ENCODE results near the gene ALAD.

DNA sequence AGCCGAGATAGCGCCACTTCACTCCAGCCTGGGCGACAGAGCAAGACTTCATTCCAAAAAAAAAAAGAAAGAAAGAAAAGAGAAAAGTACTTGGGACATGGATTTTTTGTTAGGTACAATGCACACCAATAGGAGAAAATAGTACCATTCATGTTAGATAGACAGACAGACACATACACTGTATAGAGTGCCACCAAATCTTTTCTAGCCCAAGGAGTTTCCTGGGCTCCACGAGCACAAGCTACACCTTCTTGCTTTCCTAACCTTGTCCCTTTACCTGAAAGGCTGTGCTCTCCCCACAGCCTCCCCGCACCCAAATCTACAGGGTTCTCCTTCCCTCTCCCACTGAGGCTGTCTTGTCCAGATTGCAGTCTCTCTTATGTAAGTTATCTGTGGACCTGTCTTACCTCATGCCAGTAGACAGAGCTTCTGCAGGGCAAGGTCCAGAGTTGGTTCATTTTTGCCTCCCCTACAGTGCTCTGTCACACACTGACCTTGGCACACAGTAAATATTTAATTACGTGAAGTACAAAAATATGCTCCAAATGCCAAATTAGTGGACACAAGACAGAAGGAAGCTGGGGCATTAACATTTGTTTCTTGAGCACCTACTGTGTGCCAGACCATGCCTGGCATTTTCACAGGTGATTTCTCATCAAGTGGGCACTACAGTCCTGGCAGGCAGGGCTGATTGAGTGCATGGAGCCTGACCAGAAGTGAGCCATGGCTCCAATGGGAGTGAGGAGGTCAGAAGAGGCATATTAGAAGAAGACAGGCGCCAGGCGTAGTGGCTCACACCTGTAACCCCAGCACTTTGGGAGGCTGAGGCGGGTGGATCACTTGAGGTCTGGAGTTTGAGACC, 5.9 kb downstream of the ALAD start:
- TF ChIP-seq, protein P1, sequence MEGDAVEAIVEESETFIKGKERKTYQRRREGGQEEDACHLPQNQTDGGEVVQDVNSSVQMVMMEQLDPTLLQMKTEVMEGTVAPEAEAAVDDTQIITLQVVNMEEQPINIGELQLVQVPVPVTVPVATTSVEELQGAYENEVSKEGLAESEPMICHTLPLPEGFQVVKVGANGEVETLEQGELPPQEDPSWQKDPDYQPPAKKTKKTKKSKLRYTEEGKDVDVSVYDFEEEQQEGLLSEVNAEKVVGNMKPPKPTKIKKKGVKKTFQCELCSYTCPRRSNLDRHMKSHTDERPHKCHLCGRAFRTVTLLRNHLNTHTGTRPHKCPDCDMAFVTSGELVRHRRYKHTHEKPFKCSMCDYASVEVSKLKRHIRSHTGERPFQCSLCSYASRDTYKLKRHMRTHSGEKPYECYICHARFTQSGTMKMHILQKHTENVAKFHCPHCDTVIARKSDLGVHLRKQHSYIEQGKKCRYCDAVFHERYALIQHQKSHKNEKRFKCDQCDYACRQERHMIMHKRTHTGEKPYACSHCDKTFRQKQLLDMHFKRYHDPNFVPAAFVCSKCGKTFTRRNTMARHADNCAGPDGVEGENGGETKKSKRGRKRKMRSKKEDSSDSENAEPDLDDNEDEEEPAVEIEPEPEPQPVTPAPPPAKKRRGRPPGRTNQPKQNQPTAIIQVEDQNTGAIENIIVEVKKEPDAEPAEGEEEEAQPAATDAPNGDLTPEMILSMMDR (IDR thresholded peaks at IDR 0.05; ENCODE audit: low read depth, low read length, missing input control), result no peak
- TF ChIP-seq JUND (IDR thresholded peaks at IDR 0.05) (peak; percentile 40 to 96), TAF1 (conservative IDR thresholded peaks at IDR 0.05) (no peak)
